ENCODE data around the gene CDCA4.

Gene CDCA4

GRCh38 chr14:104979758-104980610 lies 40.9 kb downstream of the CDCA4 start:
- Histone ChIP-seq H3K4me3 (ENCODE audit: low read depth, low read length) (no peak overlapping the region), H4K91ac (ENCODE audit: low read depth, low read length) (no peak overlapping the region), H4K12ac (ENCODE audit: low read depth, low read length) (no peak overlapping the region), H3K18ac (ENCODE audit: low read length) (no peak overlapping the region), H3K4ac (ENCODE audit: low read depth, low read length) (no peak overlapping the region), H3K36me3 (ENCODE audit: control insufficient read depth in 1 of 2, insufficient read depth in 2 of 2, low read length in 2 of 2) (no peaks in the 10 kb centered on the region), H3K27me3 (ENCODE audit: insufficient read depth, low read length) (peaks cover 10% of the 10 kb centered on the region), H3K14ac (ENCODE audit: low read length) (no peak overlapping the region), H3K4me1 (ENCODE audit: control insufficient read depth in 1 of 2, insufficient read depth in 2 of 2, low read length in 2 of 2) (peaks cover 2 to 15% of the 10 kb centered on the region in 2 experiments), H2BK120ac (ENCODE audit: insufficient read depth, low read length, poor library complexity) (no peak overlapping the region), H4K8ac (ENCODE audit: low read depth, low read length) (no peak overlapping the region), H2AFZ (ENCODE audit: insufficient read depth, low read length, poor library complexity) (no peak overlapping the region), H3K9me3 (ENCODE audit: insufficient read depth, low read depth, low read length) (peaks cover 9% of the 10 kb centered on the region), H3K79me2 (ENCODE audit: control insufficient read depth, insufficient read depth, low read length, poor library complexity) (no peaks in the 10 kb centered on the region), H3K79me1 (ENCODE audit: low read length) (no peaks in the 10 kb centered on the region), H3K9ac (ENCODE audit: low read length) (no peak overlapping the region), H2AK5ac (ENCODE audit: low read length) (no peak overlapping the region), H2BK5ac (ENCODE audit: low read depth, low read length, poor library complexity) (no peak overlapping the region), H3K27ac (ENCODE audit: low read depth, low read length) (no peak overlapping the region), H3K4me2 (ENCODE audit: low read length) (no peak overlapping the region), H3K23ac (ENCODE audit: low read length) (no peak overlapping the region), H2BK12ac (ENCODE audit: low read length) (no peak overlapping the region)
- DNase-seq: peak; percentile 45 to 63
- no CpG with 5 or more reads among the region's 19 CpGs for WGBS (ENCODE audit: extremely low coverage, insufficient coverage, insufficient read length)

GRCh38 chr14:104978746-104979691 lies 41.9 kb downstream of the CDCA4 start:
- H2BK120ac ChIP-seq (ENCODE audit: insufficient read depth, low read length, poor library complexity): no peak overlapping the region
- peaks cover 10% of the 10 kb centered on the region for H3K27me3 ChIP-seq (ENCODE audit: insufficient read depth, low read length)
- H4K12ac ChIP-seq (ENCODE audit: low read depth, low read length): no peak overlapping the region
- no peak overlapping the region for H3K9ac ChIP-seq (ENCODE audit: low read length)
- H3K14ac ChIP-seq (ENCODE audit: low read length): no peak overlapping the region
- H3K18ac ChIP-seq (ENCODE audit: low read length): no peak overlapping the region
- H3K79me1 ChIP-seq (ENCODE audit: low read length): no peaks in the 10 kb centered on the region
- H2AFZ ChIP-seq (ENCODE audit: insufficient read depth, low read length, poor library complexity): no peak overlapping the region
- no peaks in the 10 kb centered on the region for H3K36me3 ChIP-seq (ENCODE audit: control insufficient read depth in 1 of 2, insufficient read depth in 2 of 2, low read length in 2 of 2)
- no peak for DNase-seq
- H2AK5ac ChIP-seq (ENCODE audit: low read length): no peak overlapping the region
- H3K4me3 ChIP-seq (ENCODE audit: low read depth, low read length): peak overlapping the region; percentile 14
- no peak overlapping the region for H2BK5ac ChIP-seq (ENCODE audit: low read depth, low read length, poor library complexity)
- no peak overlapping the region for H4K8ac ChIP-seq (ENCODE audit: low read depth, low read length)
- H3K27ac ChIP-seq (ENCODE audit: low read depth, low read length): no peak overlapping the region
- peak overlapping the region; percentile 53 for H3K4me2 ChIP-seq (ENCODE audit: low read length)
- H2BK12ac ChIP-seq (ENCODE audit: low read length): no peak overlapping the region
- H3K9me3 ChIP-seq (ENCODE audit: insufficient read depth, low read depth, low read length): peaks cover 9% of the 10 kb centered on the region
- H3K23ac ChIP-seq (ENCODE audit: low read length): no peak overlapping the region
- no peaks in the 10 kb centered on the region for H3K79me2 ChIP-seq (ENCODE audit: control insufficient read depth, insufficient read depth, low read length, poor library complexity)
- peaks cover 2 to 15% of the 10 kb centered on the region in 2 experiments for H3K4me1 ChIP-seq (ENCODE audit: control insufficient read depth in 1 of 2, insufficient read depth in 2 of 2, low read length in 2 of 2)
- H3K4ac ChIP-seq (ENCODE audit: low read depth, low read length): no peak overlapping the region
- no CpG with 5 or more reads among the region's 32 CpGs for WGBS (ENCODE audit: extremely low coverage, insufficient coverage, insufficient read length)
- H4K91ac ChIP-seq (ENCODE audit: low read depth, low read length): no peak overlapping the region

GRCh38 chr14:104977681-104978653 lies 42.9 kb downstream of the CDCA4 start, which contains the start of gene AHNAK2:
Gene AHNAK2, minus strand, starts transcription at chr14:104978374. Its CDS starts 137 bp downstream, at chr14:104978237.
- no peak within 1 kb of the TSS for H2BK120ac ChIP-seq (ENCODE audit: insufficient read depth, low read length, poor library complexity)
- no peak within 1 kb of the TSS for H3K23ac ChIP-seq (ENCODE audit: low read length)
- H3K79me1 ChIP-seq (ENCODE audit: low read length): no peaks in the 10 kb centered on the region
- no peak within 1 kb of the TSS for H2BK5ac ChIP-seq (ENCODE audit: low read depth, low read length, poor library complexity)
- H2BK12ac ChIP-seq (ENCODE audit: low read length): no peak within 1 kb of the TSS
- peak within 1 kb of the TSS; percentile 69 for H3K4me2 ChIP-seq (ENCODE audit: low read length)
- no peaks in the 10 kb centered on the region for H3K36me3 ChIP-seq (ENCODE audit: control insufficient read depth in 1 of 2, insufficient read depth in 2 of 2, low read length in 2 of 2)
- no peak within 1 kb of the TSS for H4K8ac ChIP-seq (ENCODE audit: low read depth, low read length)
- H4K91ac ChIP-seq (ENCODE audit: low read depth, low read length): no peak within 1 kb of the TSS
- H4K12ac ChIP-seq (ENCODE audit: low read depth, low read length): no peak within 1 kb of the TSS
- H3K4me3 ChIP-seq (ENCODE audit: low read depth, low read length): peak within 1 kb of the TSS; percentile 53
- no peak within 1 kb of the TSS for H2AK5ac ChIP-seq (ENCODE audit: low read length)
- H3K4me1 ChIP-seq (ENCODE audit: control insufficient read depth in 1 of 2, insufficient read depth in 2 of 2, low read length in 2 of 2): peaks cover 3 to 20% of the 10 kb centered on the region in 2 experiments
- no peak within 1 kb of the TSS for H3K4ac ChIP-seq (ENCODE audit: low read depth, low read length)
- no peak within 1 kb of the TSS for H3K18ac ChIP-seq (ENCODE audit: low read length)
- no peak within 1 kb of the TSS for H2AFZ ChIP-seq (ENCODE audit: insufficient read depth, low read length, poor library complexity)
- no CpG with 5 or more reads among the region's 111 CpGs for WGBS (ENCODE audit: extremely low coverage, insufficient coverage, insufficient read length)
- no peak within 1 kb of the TSS for H3K14ac ChIP-seq (ENCODE audit: low read length)
- no peak within 1 kb of the TSS for H3K27ac ChIP-seq (ENCODE audit: low read depth, low read length)
- DNase-seq: peak; percentile 88
- H3K27me3 ChIP-seq (ENCODE audit: insufficient read depth, low read length): peaks cover 10% of the 10 kb centered on the region
- H3K9me3 ChIP-seq (ENCODE audit: insufficient read depth, low read depth, low read length): peaks cover 9% of the 10 kb centered on the region
- H3K79me2 ChIP-seq (ENCODE audit: control insufficient read depth, insufficient read depth, low read length, poor library complexity): no peaks in the 10 kb centered on the region
- H3K9ac ChIP-seq (ENCODE audit: low read length): no peak within 1 kb of the TSS

All from trophoblast cell (in vitro differentiated cells and primary cell).